Measurements from ENCODE around the gene KIF1A.

GRCh38 chr2:240701736-240702639, 118.0 kb downstream of the KIF1A start:
- no peak for TF ChIP-seq REST (IDR thresholded peaks at IDR 0.05; ENCODE audit: insufficient read depth in 1 of 2, low read depth in 2 of 2, low read length in 2 of 2)
- TF ChIP-seq POLR2AphosphoS5 (IDR thresholded peaks at IDR 0.05; ENCODE audit: low read depth, low read length), result no peak
- TF ChIP-seq TAF1 (IDR thresholded peaks at IDR 0.05; ENCODE audit: borderline replicate concordance, insufficient read depth, low read length), result no peak
